ENCODE data around the gene RASA2. TPM values are rescaled to one million over a fixed set of nuclear protein-coding genes. Genes with fewer than 3 reads are reported as not detected.

RASA2 gene
- total and polyA plus RNA-seq, 10 of the 15 experiments (the other 5 are each of a cell fraction or from before 2014, with no cell fraction given), result 1.9 to 9.4 (median 7.2) TPM

GRCh38 chr3:141499284-141499683, 12.5 kb downstream of the RASA2 start:
- H3K79me2 ChIP-seq (ENCODE audit: control insufficient read depth, insufficient read depth, low read length), result peaks cover 11% of the 10 kb centered on the region
- no peak overlapping the region for H2AFZ ChIP-seq (ENCODE audit: control insufficient read depth, low read depth, low read length)
- peak overlapping the region; percentile 49 for H3K4me2 ChIP-seq (ENCODE audit: control insufficient read depth, insufficient read depth)
- in situ Hi-C loops (cut with MboI), result no loop called here
- no peaks in the 10 kb centered on the region for H3K27me3 ChIP-seq (replicated peaks in 1 of 2; ENCODE audit: control insufficient read depth in 2 of 2, insufficient read depth in 2 of 2, low read length in 1 of 2)
- H3K27ac ChIP-seq (ENCODE audit: control insufficient read depth, insufficient read depth), result no peak overlapping the region
- TF ChIP-seq HCFC1 (IDR thresholded peaks at IDR 0.05; ENCODE audit: low read length) (no peak), PKNOX1 (IDR thresholded peaks at IDR 0.05) (no peak), MTA2 (IDR thresholded peaks at IDR 0.05; ENCODE audit: low read depth) (no peak), PAX5 (IDR thresholded peaks at IDR 0.05; ENCODE audit: borderline replicate concordance, low read depth, low read length) (no peak)
- peaks cover 7% of the 10 kb centered on the region for H3K4me1 ChIP-seq (ENCODE audit: control insufficient read depth, insufficient read depth, low read length)
- no peak overlapping the region for H3K4me3 ChIP-seq
- no peak for DNase-seq (ENCODE audit: low read depth, low spot score)
- intact Hi-C loops (cut with micrococcal nuclease; ENCODE audit: unreplicated experiment), result no loop called here
- H4K20me1 ChIP-seq (ENCODE audit: control insufficient read depth, insufficient read depth), result no peaks in the 10 kb centered on the region
- ChIA-PET CTCF (interaction anchor here (0.6 to 1.3 kb wide), 8 partner anchors 7 to 189 kb away, joined by 3 read pairs; no protein-coding TSS in a partner anchor), RAD21 (ENCODE audit: unreplicated experiment) (interaction anchor here (0.8 to 1.0 kb wide), 2 partner anchors 52 to 187 kb away, joined by 3 to 4 read pairs; no protein-coding TSS in a partner anchor), SMC1A (ENCODE audit: uncharacterized antibody, unreplicated experiment) (interaction anchor here (1.2 to 1.4 kb wide), 2 partner anchors 26 to 39 kb away, joined by 3 to 6 read pairs; no protein-coding TSS in a partner anchor), POLR2A (no interaction called here)
- no TSS peak for BruUV-seq (replicated peaks)
- no peak overlapping the region for H3K9ac ChIP-seq (ENCODE audit: control insufficient read depth, insufficient read depth, low read length)
- ATAC-seq, result peak; percentile 42
- FAIRE-seq, result no peak
- 87% methylated on average over 4 of the region's 4 CpGs for WGBS (ENCODE audit: insufficient coverage, insufficient replicate concordance, low lambda C conversion rate, missing lambda C conversion rate)
- no peaks in the 10 kb centered on the region for H3K36me3 ChIP-seq (ENCODE audit: control insufficient read depth in 2 of 2, insufficient read depth in 2 of 2, low read length in 1 of 2)
- peaks cover 5% of the 10 kb centered on the region; the same call in 2 of the 3 replicates for H3K9me3 ChIP-seq (replicated peaks; ENCODE audit: control insufficient read depth, insufficient read depth, low read length)

DNA sequence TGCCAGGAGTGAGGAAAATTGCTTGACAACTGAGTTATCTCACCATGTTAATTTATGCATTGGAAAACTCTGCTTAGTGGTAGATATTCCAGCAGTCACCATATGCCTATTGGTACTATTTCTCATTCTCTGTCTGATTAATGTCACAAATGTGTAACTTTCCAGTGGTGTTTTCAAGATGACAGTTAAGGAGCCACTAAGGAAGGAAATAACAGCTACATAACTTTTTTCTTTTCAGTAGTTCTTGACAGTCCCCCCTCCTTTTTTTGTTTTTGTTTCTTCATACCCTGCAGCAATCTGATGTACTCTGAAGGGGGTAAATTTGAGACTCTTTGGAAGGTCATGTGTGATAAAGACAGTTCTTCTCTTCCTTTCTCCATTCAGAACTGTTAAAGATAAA, 13.1 kb downstream of the RASA2 start:
- no TSS peak for BruUV-seq (replicated peaks)
- peaks cover 5% of the 10 kb centered on the region; the same call in 2 of the 3 replicates for H3K9me3 ChIP-seq (replicated peaks; ENCODE audit: control insufficient read depth, insufficient read depth, low read length)
- intact Hi-C loops (cut with micrococcal nuclease; ENCODE audit: unreplicated experiment) (no loop called here), in situ Hi-C loops (cut with MboI) (no loop called here)
- H3K4me1 ChIP-seq (ENCODE audit: control insufficient read depth, insufficient read depth, low read length), result peaks cover 7% of the 10 kb centered on the region
- POLR2A ChIA-PET, result no interaction called here
- FAIRE-seq, result no peak
- H3K79me2 ChIP-seq (ENCODE audit: control insufficient read depth, insufficient read depth, low read length), result peaks cover 8% of the 10 kb centered on the region
- CTCF ChIA-PET, result interaction anchor here (1.3 kb wide), 1 partner anchor 61 kb away, joined by 4 read pairs; no protein-coding TSS in a partner anchor
- DNase-seq (ENCODE audit: low read depth, low spot score), result no peak
- H3K27ac ChIP-seq (ENCODE audit: control insufficient read depth, insufficient read depth), result no peak overlapping the region
- no peak overlapping the region for H3K4me3 ChIP-seq
- TF ChIP-seq EGR1 (IDR thresholded peaks at IDR 0.05; ENCODE audit: borderline replicate concordance in 1 of 2, low read depth in 2 of 2, low read length in 2 of 2) (no peak), E2F8 (IDR thresholded peaks at IDR 0.05; ENCODE audit: low read depth, partially characterized antibody) (no peak), POU2F2 (IDR thresholded peaks at IDR 0.05; ENCODE audit: borderline replicate concordance, low read depth, low read length) (no peak), GATAD2B (conservative IDR thresholded peaks at IDR 0.05; ENCODE audit: low read depth) (no peak), CHD2 (IDR thresholded peaks at IDR 0.05; ENCODE audit: borderline replicate concordance, low read depth, low read length) (no peak), FOXK2 (IDR thresholded peaks at IDR 0.05) (no peak), SP1 (IDR thresholded peaks at IDR 0.05; ENCODE audit: low read depth, low read length) (no peak)
- TF ChIP-seq, protein P1, sequence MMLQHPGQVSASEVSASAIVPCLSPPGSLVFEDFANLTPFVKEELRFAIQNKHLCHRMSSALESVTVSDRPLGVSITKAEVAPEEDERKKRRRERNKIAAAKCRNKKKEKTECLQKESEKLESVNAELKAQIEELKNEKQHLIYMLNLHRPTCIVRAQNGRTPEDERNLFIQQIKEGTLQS (IDR thresholded peaks at IDR 0.05; ENCODE audit: borderline replicate concordance, extremely low read depth, low read depth, low read length), result no peak
- H3K4me2 ChIP-seq (ENCODE audit: control insufficient read depth, insufficient read depth), result no peak overlapping the region
- no peak overlapping the region for H3K9ac ChIP-seq (ENCODE audit: control insufficient read depth, insufficient read depth, low read length)
- ATAC-seq, result no peak
- H2AFZ ChIP-seq (ENCODE audit: control insufficient read depth, low read depth, low read length), result no peak overlapping the region
- H3K27me3 ChIP-seq (replicated peaks in 1 of 2; ENCODE audit: control insufficient read depth in 2 of 2, insufficient read depth in 2 of 2, low read length in 1 of 2), result no peaks in the 10 kb centered on the region
- RAD21 ChIA-PET (ENCODE audit: unreplicated experiment), result no interaction called here
- H3K36me3 ChIP-seq (ENCODE audit: control insufficient read depth in 2 of 2, insufficient read depth in 2 of 2, low read length in 1 of 2), result no peaks in the 10 kb centered on the region
- no peaks in the 10 kb centered on the region for H4K20me1 ChIP-seq (ENCODE audit: control insufficient read depth, insufficient read depth)
- SMC1A ChIA-PET (ENCODE audit: uncharacterized antibody, unreplicated experiment), result interaction anchor here (1.6 kb wide), 1 partner anchor 9 kb away, joined by 5 read pairs; no protein-coding TSS in a partner anchor

Measured in GM12878 (cell line).